Mammary epithelial cell (primary cell): Measurements from ENCODE around the gene PTGER3.

Experiments used
- EZH2 ChIP-seq: IDR thresholded peaks from 2 replicates; pipeline ENCODE4 v1.6.1; 2012; ENCODE audit warnings: low read length, inconsistent platforms, borderline replicate concordance
- TF ChIP-seq, protein P1 (sequence below), 2 donors: IDR thresholded peaks in 1 of 2; conservative IDR thresholded peaks in 1 of 2; 2 replicates each; pipeline ENCODE4 v1.5.1; 2011 to 2012; ENCODE audit warnings: inconsistent platforms in 2 of 2, low read length in 2 of 2, mild to moderate bottlenecking in 2 of 2, control low read depth in 1 of 2, low read depth in 1 of 2; ENCODE audit not compliant: insufficient read depth in 1 of 2; ENCODE audit errors: extremely low read depth in 1 of 2

DNA sequence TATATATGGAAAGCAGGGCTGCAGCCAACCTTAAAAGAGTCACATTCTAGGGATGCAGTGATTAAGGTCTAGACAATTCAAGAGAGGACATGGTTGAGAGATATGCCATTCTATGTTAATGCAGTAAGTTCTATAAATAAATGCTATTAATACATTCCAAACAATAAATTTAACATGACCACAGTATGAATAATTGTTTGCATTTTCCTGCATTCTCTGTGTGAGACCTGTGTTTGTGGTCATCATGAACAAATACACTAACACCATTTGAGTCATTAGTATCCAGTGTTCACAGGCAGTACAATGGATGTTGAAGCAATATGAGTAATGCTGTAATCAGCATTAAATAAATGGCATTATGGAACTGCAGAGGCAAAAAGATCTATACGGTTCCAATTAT, 38.7 kb upstream of the PTGER3 start:
- TF ChIP-seq EZH2, result no peak
- TF ChIP-seq, protein P1, sequence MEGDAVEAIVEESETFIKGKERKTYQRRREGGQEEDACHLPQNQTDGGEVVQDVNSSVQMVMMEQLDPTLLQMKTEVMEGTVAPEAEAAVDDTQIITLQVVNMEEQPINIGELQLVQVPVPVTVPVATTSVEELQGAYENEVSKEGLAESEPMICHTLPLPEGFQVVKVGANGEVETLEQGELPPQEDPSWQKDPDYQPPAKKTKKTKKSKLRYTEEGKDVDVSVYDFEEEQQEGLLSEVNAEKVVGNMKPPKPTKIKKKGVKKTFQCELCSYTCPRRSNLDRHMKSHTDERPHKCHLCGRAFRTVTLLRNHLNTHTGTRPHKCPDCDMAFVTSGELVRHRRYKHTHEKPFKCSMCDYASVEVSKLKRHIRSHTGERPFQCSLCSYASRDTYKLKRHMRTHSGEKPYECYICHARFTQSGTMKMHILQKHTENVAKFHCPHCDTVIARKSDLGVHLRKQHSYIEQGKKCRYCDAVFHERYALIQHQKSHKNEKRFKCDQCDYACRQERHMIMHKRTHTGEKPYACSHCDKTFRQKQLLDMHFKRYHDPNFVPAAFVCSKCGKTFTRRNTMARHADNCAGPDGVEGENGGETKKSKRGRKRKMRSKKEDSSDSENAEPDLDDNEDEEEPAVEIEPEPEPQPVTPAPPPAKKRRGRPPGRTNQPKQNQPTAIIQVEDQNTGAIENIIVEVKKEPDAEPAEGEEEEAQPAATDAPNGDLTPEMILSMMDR (conservative IDR thresholded peaks at IDR 0.05 in 1 of 2, IDR thresholded peaks at IDR 0.05 in 1 of 2; ENCODE audit: extremely low read depth in 1 of 2, insufficient read depth in 1 of 2, low read depth in 1 of 2, low read length in 2 of 2), result no peak
